ENCODE data around the gene DAPK2. TPM values are rescaled to one million over a fixed set of nuclear protein-coding genes. Genes with fewer than 3 reads are reported as not detected.

DAPK2 gene
- total and polyA plus RNA-seq, 12 donors: 20.8 to 62.6 (median 38.5) TPM

DNA sequence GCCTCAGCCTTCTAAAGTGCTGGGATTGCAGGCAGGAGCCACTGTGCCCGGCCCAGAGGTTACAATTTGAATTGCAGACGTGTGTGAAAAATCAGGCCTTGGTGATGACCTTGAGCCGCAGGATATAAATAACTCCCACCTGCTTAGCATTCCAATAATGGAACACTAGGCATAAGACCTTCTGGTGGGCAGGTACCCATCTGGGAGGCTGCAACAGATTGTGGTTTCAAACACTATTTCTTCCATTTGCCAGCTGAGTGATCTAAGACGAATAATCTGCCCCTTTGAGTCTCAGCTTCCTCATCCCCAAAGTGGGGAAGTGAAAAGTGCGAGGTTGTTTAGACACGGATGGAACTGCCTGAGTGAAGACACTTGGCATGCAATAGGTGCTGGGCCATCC is 164.9 kb downstream of the DAPK2 start:
- WGBS, 2 donors: 65 to 69% methylated on average over 6 of the region's 6 CpGs
- H3K27ac ChIP-seq: no peak overlapping the region
- TF ChIP-seq, protein P1, sequence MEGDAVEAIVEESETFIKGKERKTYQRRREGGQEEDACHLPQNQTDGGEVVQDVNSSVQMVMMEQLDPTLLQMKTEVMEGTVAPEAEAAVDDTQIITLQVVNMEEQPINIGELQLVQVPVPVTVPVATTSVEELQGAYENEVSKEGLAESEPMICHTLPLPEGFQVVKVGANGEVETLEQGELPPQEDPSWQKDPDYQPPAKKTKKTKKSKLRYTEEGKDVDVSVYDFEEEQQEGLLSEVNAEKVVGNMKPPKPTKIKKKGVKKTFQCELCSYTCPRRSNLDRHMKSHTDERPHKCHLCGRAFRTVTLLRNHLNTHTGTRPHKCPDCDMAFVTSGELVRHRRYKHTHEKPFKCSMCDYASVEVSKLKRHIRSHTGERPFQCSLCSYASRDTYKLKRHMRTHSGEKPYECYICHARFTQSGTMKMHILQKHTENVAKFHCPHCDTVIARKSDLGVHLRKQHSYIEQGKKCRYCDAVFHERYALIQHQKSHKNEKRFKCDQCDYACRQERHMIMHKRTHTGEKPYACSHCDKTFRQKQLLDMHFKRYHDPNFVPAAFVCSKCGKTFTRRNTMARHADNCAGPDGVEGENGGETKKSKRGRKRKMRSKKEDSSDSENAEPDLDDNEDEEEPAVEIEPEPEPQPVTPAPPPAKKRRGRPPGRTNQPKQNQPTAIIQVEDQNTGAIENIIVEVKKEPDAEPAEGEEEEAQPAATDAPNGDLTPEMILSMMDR (IDR thresholded peaks at IDR 0.05): no peak
- no peak overlapping the region for H3K4me3 ChIP-seq
- H3K36me3 ChIP-seq: no peaks in the 10 kb centered on the region
- intact Hi-C loops (cut with DNase I): no loop called here
- ATAC-seq: no peak
- peaks cover 0 to 26% (median 17%) of the 10 kb centered on the region in 9 donors for H3K4me1 ChIP-seq
- no peak for DNase-seq
- H3K9me3 ChIP-seq: no peaks in the 10 kb centered on the region
- H3K27me3 ChIP-seq: no peaks in the 10 kb centered on the region

GRCh38 chr15:63880744-63881143 is 165.5 kb downstream of the DAPK2 start:
- WGBS, 2 donors: 47 to 53% methylated on average over 5 of the region's 5 CpGs
- Histone ChIP-seq H3K4me3 (no peak overlapping the region), H3K27ac (no peak overlapping the region), H3K27me3 (no peaks in the 10 kb centered on the region), H3K4me1 (peaks cover 0 to 26% (median 17%) of the 10 kb centered on the region in 9 donors), H3K36me3 (no peaks in the 10 kb centered on the region), H3K9me3 (no peaks in the 10 kb centered on the region)
- intact Hi-C loops (cut with DNase I): no loop called here
- TF ChIP-seq, protein P1 (IDR thresholded peaks at IDR 0.05): no peak
- DNase-seq: no peak
- ATAC-seq: peak in 3 of 8 donors; percentile 42 to 54 (median 53)

- intact Hi-C loops (cut with DNase I): no loop called here
- H3K4me1 ChIP-seq: peaks cover 0 to 26% (median 17%) of the 10 kb centered on the region in 9 donors
These were observed 166.3 kb downstream of the DAPK2 start for GRCh38 chr15:63879995-63880394.

DNA sequence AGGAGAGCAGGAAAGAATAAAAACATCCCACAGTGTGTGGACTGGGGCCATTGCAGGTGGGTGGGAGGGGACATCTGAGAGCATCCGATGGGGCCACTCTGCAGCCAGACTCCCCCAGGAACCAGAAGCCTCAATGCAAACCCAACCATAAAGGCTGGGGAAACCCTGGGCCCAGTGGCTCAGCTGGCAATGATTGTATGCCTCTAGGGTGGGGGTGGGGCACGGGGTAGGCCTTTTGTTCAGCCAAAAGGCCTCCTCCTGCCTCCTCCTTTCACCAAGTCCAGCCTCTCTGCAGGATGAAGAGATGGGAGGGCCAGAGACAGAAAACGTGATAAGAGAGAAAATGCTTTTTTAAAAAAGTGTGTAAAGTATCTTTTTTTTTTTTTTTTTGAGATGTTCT is 167.1 kb downstream of the DAPK2 start:
- H3K27me3 ChIP-seq: no peaks in the 10 kb centered on the region
- WGBS, 2 donors: 41 to 69% methylated on average over 3 of the region's 3 CpGs
- no peak overlapping the region for H3K4me3 ChIP-seq
- H3K36me3 ChIP-seq: no peaks in the 10 kb centered on the region
- TF ChIP-seq, protein P1 (IDR thresholded peaks at IDR 0.05): no peak
- no peak overlapping the region for H3K27ac ChIP-seq
- H3K4me1 ChIP-seq: peaks cover 0 to 27% (median 17%) of the 10 kb centered on the region in 9 donors
- no peak for ATAC-seq
- intact Hi-C loops (cut with DNase I): no loop called here
- no peaks in the 10 kb centered on the region for H3K9me3 ChIP-seq
- no peak for DNase-seq

More at GRCh38 chr15:63879995-63880394, 166.3 kb downstream of the DAPK2 start:
- TF ChIP-seq, protein P1 (IDR thresholded peaks at IDR 0.05): no peak
- Histone ChIP-seq H3K4me3 (no peak overlapping the region), H3K27ac (no peak overlapping the region), H3K36me3 (no peaks in the 10 kb centered on the region), H3K27me3 (no peaks in the 10 kb centered on the region), H3K9me3 (no peaks in the 10 kb centered on the region)
- no peak for ATAC-seq
- 96 to 100% methylated on average over 1 of the region's 1 CpG for WGBS, 2 donors
- no peak for DNase-seq
